Measurements from ENCODE around the gene HIPK2.

Gene HIPK2

GRCh38 chr7:139538881-139539635, 238.7 kb downstream of the HIPK2 start:
- DNase-seq (ENCODE audit: low spot score): no peak

DNA sequence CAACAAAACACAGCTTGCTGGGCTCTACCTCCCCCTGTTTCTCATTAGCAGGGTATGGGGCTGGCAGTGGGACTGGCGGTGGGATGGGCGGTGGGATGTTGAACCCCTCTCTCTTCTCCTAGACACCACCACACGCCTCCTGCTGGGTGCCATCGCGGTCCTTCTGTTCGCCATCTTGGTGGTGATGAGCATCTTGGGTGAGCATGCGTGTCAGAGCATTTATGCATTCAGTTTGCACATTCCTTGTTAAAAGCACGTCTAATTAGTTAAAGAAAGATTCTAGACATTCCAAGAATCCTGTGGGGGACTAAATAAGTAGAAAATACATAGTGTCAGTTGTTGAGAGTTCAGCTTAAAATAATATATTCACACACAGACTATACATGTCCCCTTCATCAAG, 241.6 kb downstream of the HIPK2 start:
- DNase-seq (ENCODE audit: low spot score): no peak

GRCh38 chr7:139534966-139535651, 242.7 kb downstream of the HIPK2 start:
- DNase-seq (ENCODE audit: low spot score): no peak

DNA sequence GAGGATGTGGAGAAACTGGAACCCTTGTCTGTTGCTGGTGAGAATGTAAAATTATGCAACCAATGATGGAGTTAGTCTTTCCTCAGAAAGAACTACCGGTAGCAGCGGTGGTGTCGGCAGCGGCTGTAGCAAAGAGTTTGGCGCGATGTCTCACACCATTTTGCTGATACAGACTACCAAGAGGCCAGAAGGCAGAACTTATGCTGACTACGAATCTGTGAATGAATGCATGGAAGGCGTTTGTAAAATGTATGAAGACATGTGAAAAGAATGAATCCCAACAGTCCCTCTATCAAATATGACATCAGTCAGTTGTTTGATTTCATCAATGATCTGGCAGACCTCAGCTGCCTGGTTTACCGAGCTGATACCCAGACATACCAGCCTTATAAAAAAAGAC, 243.7 kb downstream of the HIPK2 start:
- DNase-seq (ENCODE audit: low spot score): no peak

DNA sequence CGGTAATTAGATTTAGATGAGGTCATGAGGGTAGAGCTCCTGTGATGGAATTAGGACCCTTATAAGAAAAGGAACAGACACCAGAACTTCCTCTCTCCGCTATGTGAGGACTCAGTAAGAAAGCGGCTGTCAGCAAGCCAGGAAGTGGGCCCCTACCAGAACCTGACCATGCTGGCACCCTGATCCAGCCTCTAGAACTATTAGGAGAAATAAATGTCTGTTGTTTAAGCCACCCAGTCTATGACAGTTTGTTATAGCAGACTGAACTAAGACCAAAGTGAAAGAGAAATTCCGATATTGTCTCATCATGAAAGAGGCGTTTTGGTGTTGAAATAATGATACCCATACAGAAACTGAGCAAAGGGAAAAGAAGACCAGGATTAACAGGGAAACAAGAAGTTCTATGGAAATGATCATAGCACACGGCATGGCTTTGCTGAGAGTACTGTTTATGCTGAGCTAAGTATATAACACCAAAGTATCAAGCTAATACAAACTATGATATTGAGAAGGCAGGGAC, 245.1 kb downstream of the HIPK2 start:
- DNase-seq (ENCODE audit: low spot score): no peak

- no peak for DNase-seq (ENCODE audit: low spot score)
These were observed 246.7 kb downstream of the HIPK2 start for GRCh38 chr7:139531094-139531493.

GRCh38 chr7:139526578-139527544, 250.9 kb downstream of the HIPK2 start:
- no peak for DNase-seq (ENCODE audit: low spot score)

- no peak for DNase-seq (ENCODE audit: low spot score)
These were observed 252.0 kb downstream of the HIPK2 start for GRCh38 chr7:139525750-139526149.

- no peak for DNase-seq (ENCODE audit: low spot score)
These were observed 252.6 kb downstream of the HIPK2 start for GRCh38 chr7:139525239-139525638.

GRCh38 chr7:139523968-139524815, 253.6 kb downstream of the HIPK2 start:
- DNase-seq (ENCODE audit: low spot score): no peak

DNA sequence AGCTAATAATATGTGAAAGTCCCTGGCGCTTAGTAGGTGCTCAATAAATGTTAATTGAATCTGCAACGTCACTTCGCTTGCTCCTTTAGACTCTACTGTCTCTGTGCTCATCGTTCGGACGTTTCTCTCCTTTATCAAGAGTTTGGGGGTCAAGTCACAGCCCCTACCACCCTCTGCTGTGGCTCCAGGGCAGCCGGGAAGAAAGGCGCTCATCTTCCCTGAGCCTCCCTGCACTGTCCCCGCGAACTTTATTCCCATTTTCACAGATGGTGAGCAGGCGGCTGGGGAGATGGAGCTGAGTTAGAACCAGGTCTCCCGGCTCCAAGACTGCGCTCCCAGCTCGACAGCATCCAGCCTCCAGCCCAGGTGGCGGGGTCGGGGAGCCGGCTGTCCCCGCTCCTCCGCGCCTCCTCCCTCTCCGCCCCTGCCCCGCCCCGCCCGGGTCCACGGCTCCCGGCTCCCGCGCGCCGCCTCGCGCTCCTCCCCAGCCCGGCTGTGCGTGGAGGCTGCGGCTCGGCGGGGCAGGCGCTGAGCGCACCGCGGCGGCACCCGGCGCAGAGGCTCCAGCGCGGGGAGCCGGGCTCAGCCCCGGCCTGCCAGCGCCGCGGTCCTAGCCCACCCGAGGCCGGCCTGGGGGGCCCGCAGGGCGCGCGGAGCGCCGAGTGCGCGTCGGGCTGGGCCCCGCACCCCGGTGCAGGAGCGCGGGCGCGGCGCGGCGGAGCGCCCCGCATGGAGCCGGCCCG, 254.4 kb downstream of the HIPK2 start, which contains the start of gene CLEC2L:
TSS of gene CLEC2L (plus strand) at position 487 of the 743 bp plus-strand sequence. CDS start at position 730, 243 bp downstream.
- DNase-seq (ENCODE audit: low spot score): no peak

- DNase-seq (ENCODE audit: low spot score): no peak
These were observed 255.0 kb downstream of the HIPK2 start for GRCh38 chr7:139522830-139523198.

DNA sequence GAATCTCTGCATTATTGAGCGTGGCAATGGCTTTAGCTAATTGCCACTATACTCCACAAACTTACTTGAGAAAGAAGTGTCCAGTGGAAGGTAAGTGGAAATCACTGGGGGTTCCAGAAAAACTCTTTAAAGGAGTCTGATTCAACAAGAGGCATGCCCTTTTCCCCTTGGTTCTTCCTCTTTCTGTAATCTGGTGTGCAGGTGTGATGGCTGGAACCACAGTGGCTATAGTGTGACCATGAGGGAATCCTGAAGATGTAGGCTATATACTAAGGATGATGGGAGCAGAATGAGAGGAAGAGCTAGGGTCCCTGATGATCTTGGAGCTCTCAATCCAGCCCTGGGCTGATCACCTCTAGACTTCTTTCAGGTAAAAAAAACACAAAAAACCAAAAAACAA, 256.4 kb downstream of the HIPK2 start:
- no peak for DNase-seq (ENCODE audit: low spot score)

DNA sequence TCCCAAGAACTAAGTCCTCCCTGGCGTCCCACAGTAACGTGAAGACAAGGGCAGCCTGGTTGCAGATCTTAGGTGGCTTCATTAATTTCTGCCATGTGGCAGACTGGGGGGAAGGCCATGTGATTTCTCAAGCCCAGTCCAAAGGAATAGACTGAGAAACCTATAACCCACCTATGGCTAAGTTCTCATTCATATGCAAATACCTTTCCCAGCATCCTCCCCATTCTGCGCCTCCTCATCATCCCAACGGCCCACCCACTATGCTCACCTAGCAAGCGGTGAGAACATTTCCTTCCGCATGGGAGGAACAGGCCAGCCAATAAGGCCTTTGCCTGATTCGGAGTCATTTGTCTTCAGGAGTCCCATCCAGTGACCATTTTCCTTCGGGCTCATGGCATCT, 262.5 kb downstream of the HIPK2 start:
- DNase-seq (ENCODE audit: low spot score): no peak

Measured in CD4-positive, alpha-beta T cell treated with Interleukin-6 at 100 ng/mL for 8 hours (primary cell).